Neural cell (in vitro differentiated cells): ENCODE results near the gene OR7G2. TPM values are rescaled to one million over a fixed set of nuclear protein-coding genes. Genes with fewer than 3 reads are reported as not detected.

Experiments
- H2AFZ ChIP-seq: fragments of 200-600, 300-800 bp; sonication (generic), shearing (Covaris generic); 2 replicates; pipeline ENCODE4 v1.6.0; 2014; ENCODE audit warnings: low read depth, mild to moderate bottlenecking, antibody characterized with exemption, low read length, moderate library complexity
- H3F3A ChIP-seq: fragments of 200-600 bp; shearing (Covaris generic); 2 replicates; pipeline ENCODE4 v1.6.1; 2016; ENCODE audit warnings: mild to moderate bottlenecking, moderate library complexity, mixed read lengths, antibody characterized with exemption, low read length; ENCODE audit not compliant: insufficient read depth, poor library complexity, severe bottlenecking
- H3K27ac ChIP-seq: fragments of 200-600, 300-800 bp; sonication (generic), shearing (Covaris generic); 2 replicates; pipeline ENCODE4 v1.5.1; 2014; ENCODE audit warnings: mild to moderate bottlenecking, low read length, moderate library complexity
- H3K27me3 ChIP-seq: fragments of 300-800, 200-600 bp; sonication (generic), shearing (Covaris generic); 2 replicates; pipeline ENCODE4 v1.6.0; 2014; ENCODE audit warnings: mild to moderate bottlenecking, low read depth, low read length, moderate library complexity; ENCODE audit not compliant: insufficient read depth
- H3K36me3 ChIP-seq: fragments of 300-800, 200-600 bp; sonication (generic), shearing (Covaris generic); 2 replicates; pipeline ENCODE4 v1.5.1; 2014; ENCODE audit warnings: mild to moderate bottlenecking, antibody characterized with exemption, low read length, moderate library complexity; ENCODE audit not compliant: insufficient read depth
- H3K4me2 ChIP-seq: fragments of 300-800, 200-600 bp; sonication (generic), shearing (Covaris generic); 2 replicates; pipeline ENCODE4 v1.6.0; 2014; ENCODE audit warnings: mild to moderate bottlenecking, low read length
- H3K4me3 ChIP-seq: fragments of 300-800, 200-600 bp; sonication (generic), shearing (Covaris generic); 2 replicates; pipeline ENCODE4 v1.5.1; 2014; ENCODE audit warnings: mild to moderate bottlenecking, low read length, moderate library complexity
- H3K79me2 ChIP-seq: fragments of 200-600 bp; shearing (Covaris generic); replicated peaks from 2 replicates; pipeline ENCODE4 v1.6.0; 2014; ENCODE audit warnings: mild to moderate bottlenecking, low read length, moderate library complexity; ENCODE audit not compliant: insufficient read depth
- H3K9ac ChIP-seq: fragments of 300-800, 200-600 bp; sonication (generic), shearing (Covaris generic); 2 replicates; pipeline ENCODE4 v1.6.1; 2016; ENCODE audit warnings: mild to moderate bottlenecking, low read length, mixed read lengths
- H3K9me2 ChIP-seq: fragments of 200-600 bp; shearing (Covaris generic); 2 replicates; pipeline ENCODE4 v1.6.1; 2016; ENCODE audit warnings: mild to moderate bottlenecking, low read length, mixed read lengths; ENCODE audit not compliant: insufficient read depth
- H3K9me3 ChIP-seq: fragments of 200-600, 300-800 bp; sonication (generic), shearing (Covaris generic); 2 replicates; pipeline ENCODE4 v1.6.1; 2016; ENCODE audit warnings: mild to moderate bottlenecking, mixed run types, low read length, moderate library complexity, mixed read lengths
- H4K20me1 ChIP-seq: fragments of 200-600 bp; shearing (Covaris generic); 2 replicates; pipeline ENCODE4 v1.6.1; 2016; ENCODE audit warnings: mild to moderate bottlenecking, mixed run types; ENCODE audit not compliant: insufficient read depth
- EP300 ChIP-seq: fragments of 450-650 bp; conservative IDR thresholded peaks from 2 replicates; pipeline ENCODE4 v1.6.1; 2014; ENCODE audit warnings: antibody characterized with exemption, mild to moderate bottlenecking, moderate library complexity; ENCODE audit not compliant: poor library complexity, severe bottlenecking
- EZH2 ChIP-seq: fragments of 200-600, 300-800 bp; shearing (Covaris generic), sonication (generic); IDR thresholded peaks from 2 replicates; pipeline ENCODE4 v1.6.1; 2014; ENCODE audit warnings: antibody characterized with exemption, low read length, borderline replicate concordance, mild to moderate bottlenecking; ENCODE audit not compliant: insufficient read depth, poor library complexity, severe bottlenecking
- MXI1 ChIP-seq: fragments of 450-650 bp; conservative IDR thresholded peaks from 2 replicates; pipeline ENCODE4 v1.6.1; 2014; ENCODE audit warnings: antibody characterized with exemption, mild to moderate bottlenecking; ENCODE audit not compliant: poor library complexity, severe bottlenecking
- POLR2AphosphoS5 ChIP-seq: IDR thresholded peaks from 2 replicates; pipeline ENCODE4 v1.6.1; 2012
- RAD21 ChIP-seq: fragments of 450-650 bp; conservative IDR thresholded peaks from 2 replicates; pipeline ENCODE4 v1.6.1; 2014; ENCODE audit warnings: antibody characterized with exemption, mild to moderate bottlenecking, moderate library complexity
- SMC3 ChIP-seq: fragments of 450-650 bp; conservative IDR thresholded peaks from 2 replicates; pipeline ENCODE4 v1.6.1; 2014; ENCODE audit warnings: antibody characterized with exemption, mild to moderate bottlenecking, moderate library complexity; ENCODE audit not compliant: poor library complexity
- TAF1 ChIP-seq: IDR thresholded peaks from 2 replicates; pipeline ENCODE4 v1.6.1; 2012; ENCODE audit warnings: low read depth
- polyA plus RNA-seq: library from polyadenylated mRNA; depleted of rRNA; stranded (reverse); fragments of >200 nt; gene quantifications from 2 replicates; pipeline ENCODE4 v1.2.3, GENCODE V29; 2014
- TF ChIP-seq, protein P1 (sequence below): IDR thresholded peaks from 2 replicates; pipeline ENCODE4 v1.6.1; 2012; ENCODE audit warnings: borderline replicate concordance
- TF ChIP-seq, protein P2 (sequence below): fragments of 450-650 bp; IDR thresholded peaks from 2 replicates; pipeline ENCODE4 v1.5.1; 2014; ENCODE audit warnings: antibody characterized with exemption, mild to moderate bottlenecking, moderate library complexity; ENCODE audit not compliant: poor library complexity, severe bottlenecking

Gene OR7G2
- polyA plus RNA-seq, 1 donor from 2014 or later: not detected

DNA sequence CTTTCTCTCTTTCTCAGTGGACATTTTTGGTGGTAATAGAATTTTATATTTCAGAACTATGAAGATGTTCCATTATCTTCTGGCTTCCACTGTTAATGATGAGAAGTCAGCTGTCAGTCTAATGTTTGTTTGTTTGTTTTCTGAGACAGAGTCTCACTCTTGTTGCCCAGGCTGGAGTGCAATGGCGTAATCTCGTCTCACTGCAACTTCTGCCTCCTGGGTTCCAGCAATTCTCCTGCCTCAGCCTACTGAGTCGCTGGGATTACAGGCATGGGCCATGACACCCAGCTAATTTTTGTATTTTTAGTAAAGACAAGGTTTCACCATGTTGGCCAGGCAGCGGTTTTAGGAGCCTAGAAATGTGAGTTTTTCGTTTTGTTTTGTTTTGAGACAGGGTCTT is 37.6 kb upstream of the OR7G2 start:
- H3F3A ChIP-seq: no peaks in the 10 kb centered on the region
- H3K9ac ChIP-seq: no peak overlapping the region
- H3K9me2 ChIP-seq: no peaks in the 10 kb centered on the region
- H3K9me3 ChIP-seq: peaks cover 7% of the 10 kb centered on the region
- no peaks in the 10 kb centered on the region for H3K27me3 ChIP-seq
- no peaks in the 10 kb centered on the region for H4K20me1 ChIP-seq
- peaks cover 90% of the 10 kb centered on the region for H3K79me2 ChIP-seq
- no peak overlapping the region for H3K27ac ChIP-seq
- TF ChIP-seq RAD21 (no peak), EZH2 (no peak), MXI1 (no peak), SMC3 (no peak), EP300 (no peak), TAF1 (no peak), POLR2AphosphoS5 (no peak)
- TF ChIP-seq, protein P1, sequence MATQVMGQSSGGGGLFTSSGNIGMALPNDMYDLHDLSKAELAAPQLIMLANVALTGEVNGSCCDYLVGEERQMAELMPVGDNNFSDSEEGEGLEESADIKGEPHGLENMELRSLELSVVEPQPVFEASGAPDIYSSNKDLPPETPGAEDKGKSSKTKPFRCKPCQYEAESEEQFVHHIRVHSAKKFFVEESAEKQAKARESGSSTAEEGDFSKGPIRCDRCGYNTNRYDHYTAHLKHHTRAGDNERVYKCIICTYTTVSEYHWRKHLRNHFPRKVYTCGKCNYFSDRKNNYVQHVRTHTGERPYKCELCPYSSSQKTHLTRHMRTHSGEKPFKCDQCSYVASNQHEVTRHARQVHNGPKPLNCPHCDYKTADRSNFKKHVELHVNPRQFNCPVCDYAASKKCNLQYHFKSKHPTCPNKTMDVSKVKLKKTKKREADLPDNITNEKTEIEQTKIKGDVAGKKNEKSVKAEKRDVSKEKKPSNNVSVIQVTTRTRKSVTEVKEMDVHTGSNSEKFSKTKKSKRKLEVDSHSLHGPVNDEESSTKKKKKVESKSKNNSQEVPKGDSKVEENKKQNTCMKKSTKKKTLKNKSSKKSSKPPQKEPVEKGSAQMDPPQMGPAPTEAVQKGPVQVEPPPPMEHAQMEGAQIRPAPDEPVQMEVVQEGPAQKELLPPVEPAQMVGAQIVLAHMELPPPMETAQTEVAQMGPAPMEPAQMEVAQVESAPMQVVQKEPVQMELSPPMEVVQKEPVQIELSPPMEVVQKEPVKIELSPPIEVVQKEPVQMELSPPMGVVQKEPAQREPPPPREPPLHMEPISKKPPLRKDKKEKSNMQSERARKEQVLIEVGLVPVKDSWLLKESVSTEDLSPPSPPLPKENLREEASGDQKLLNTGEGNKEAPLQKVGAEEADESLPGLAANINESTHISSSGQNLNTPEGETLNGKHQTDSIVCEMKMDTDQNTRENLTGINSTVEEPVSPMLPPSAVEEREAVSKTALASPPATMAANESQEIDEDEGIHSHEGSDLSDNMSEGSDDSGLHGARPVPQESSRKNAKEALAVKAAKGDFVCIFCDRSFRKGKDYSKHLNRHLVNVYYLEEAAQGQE: no peak
- TF ChIP-seq, protein P2, sequence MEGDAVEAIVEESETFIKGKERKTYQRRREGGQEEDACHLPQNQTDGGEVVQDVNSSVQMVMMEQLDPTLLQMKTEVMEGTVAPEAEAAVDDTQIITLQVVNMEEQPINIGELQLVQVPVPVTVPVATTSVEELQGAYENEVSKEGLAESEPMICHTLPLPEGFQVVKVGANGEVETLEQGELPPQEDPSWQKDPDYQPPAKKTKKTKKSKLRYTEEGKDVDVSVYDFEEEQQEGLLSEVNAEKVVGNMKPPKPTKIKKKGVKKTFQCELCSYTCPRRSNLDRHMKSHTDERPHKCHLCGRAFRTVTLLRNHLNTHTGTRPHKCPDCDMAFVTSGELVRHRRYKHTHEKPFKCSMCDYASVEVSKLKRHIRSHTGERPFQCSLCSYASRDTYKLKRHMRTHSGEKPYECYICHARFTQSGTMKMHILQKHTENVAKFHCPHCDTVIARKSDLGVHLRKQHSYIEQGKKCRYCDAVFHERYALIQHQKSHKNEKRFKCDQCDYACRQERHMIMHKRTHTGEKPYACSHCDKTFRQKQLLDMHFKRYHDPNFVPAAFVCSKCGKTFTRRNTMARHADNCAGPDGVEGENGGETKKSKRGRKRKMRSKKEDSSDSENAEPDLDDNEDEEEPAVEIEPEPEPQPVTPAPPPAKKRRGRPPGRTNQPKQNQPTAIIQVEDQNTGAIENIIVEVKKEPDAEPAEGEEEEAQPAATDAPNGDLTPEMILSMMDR: no peak
- H2AFZ ChIP-seq: no peak overlapping the region
- no peak overlapping the region for H3K4me3 ChIP-seq
- no peak overlapping the region for H3K4me2 ChIP-seq
- peaks cover 12% of the 10 kb centered on the region for H3K36me3 ChIP-seq

DNA sequence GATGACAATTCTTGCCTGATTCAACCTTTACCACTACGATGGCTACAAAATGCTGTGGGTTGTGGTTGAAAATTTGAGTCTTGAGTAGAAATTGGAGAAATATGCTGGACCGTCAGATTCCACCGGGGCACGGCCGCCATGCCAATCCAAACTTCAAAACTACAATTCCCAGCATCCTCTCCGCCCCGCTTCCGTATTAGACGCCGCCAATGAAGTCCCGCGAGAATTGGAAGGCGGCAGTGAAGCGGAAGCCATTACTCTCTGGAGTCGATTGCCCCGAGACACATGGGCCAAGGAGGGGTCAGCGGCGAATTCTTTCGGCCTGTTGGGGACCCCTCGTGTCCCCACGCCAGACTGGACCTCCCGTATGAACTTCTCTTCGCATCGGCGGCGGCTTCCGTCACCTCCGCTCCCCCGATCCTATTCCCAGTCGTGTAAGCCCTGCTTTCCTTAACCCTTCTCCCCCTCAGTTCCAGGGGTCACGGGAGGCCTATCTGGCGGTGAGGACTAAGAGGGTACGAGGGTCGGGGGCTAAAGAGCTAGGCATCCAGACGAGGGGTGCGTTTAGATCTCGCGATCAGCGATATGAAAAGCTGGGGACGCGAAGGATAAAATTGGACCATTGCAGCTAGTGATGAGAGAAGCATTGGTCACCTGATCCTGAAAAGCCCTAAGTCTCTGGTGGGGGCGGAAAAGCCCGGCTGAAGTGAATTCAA is 33.0 kb upstream of the OR7G2 start, which contains the start of gene ZNF317:
TSS of gene ZNF317 (plus strand) at position 239 of the 716 bp plus-strand sequence. CDS start 15,620 bp downstream, outside the sequence.
- TF ChIP-seq TAF1 (peak; percentile 90), SMC3 (no peak), EZH2 (no peak), POLR2AphosphoS5 (peak; percentile 94), MXI1 (peak; percentile 91), RAD21 (peak; percentile 17), EP300 (peak; percentile 25)
- TF ChIP-seq, protein P1: no peak
- TF ChIP-seq, protein P2: peak; percentile 10
- Histone ChIP-seq H3K9me2 (no peaks in the 10 kb centered on the region), H3K27ac (peak within 1 kb of the TSS; percentile 75), H3K27me3 (no peaks in the 10 kb centered on the region), H3F3A (no peaks in the 10 kb centered on the region), H3K9ac (peak within 1 kb of the TSS; percentile 88), H3K9me3 (no peaks in the 10 kb centered on the region), H3K4me2 (peak within 1 kb of the TSS; percentile 90), H3K79me2 (peaks cover 51% of the 10 kb centered on the region), H3K4me3 (peak within 1 kb of the TSS; percentile 76), H3K36me3 (no peaks in the 10 kb centered on the region), H2AFZ (peak within 1 kb of the TSS; percentile 99), H4K20me1 (no peaks in the 10 kb centered on the region)
